Ammon's horn (tissue), 1 donor: ENCODE results near the gene S100A14.

ENCODE experiments used
- DNase-seq: peaks from one replicate; pipeline ENCODE4 v3.0.0-alpha.2; 2016; ENCODE audit warnings: low spot score

The S100A14 gene

GRCh38 chr1:153638261-153638660, 22.1 kb upstream of the S100A14 start:
- DNase-seq, result no peak

DNA sequence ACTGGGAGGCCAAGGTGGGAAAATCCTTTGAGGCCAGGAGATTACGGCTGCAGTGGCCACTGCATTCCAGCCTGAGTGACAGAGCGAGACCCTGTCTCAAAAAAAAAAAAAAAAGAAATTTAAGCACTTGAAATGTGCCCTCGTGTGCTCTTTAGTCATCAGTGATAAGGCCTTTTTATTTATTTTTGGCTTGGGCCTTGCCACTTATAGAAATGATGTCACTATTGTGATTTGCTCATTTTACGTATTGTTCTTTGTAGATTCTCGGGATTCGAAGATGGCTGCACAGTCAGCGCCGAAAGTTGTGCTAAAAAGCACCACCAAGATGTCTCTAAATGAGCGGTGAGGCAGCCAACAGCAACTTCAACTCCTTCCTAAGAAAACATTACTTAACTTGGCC, 20.2 kb upstream of the S100A14 start:
- DNase-seq, result no peak

- DNase-seq, result no peak
These were observed 19.7 kb upstream of the S100A14 start for GRCh38 chr1:153635872-153636271.

DNA sequence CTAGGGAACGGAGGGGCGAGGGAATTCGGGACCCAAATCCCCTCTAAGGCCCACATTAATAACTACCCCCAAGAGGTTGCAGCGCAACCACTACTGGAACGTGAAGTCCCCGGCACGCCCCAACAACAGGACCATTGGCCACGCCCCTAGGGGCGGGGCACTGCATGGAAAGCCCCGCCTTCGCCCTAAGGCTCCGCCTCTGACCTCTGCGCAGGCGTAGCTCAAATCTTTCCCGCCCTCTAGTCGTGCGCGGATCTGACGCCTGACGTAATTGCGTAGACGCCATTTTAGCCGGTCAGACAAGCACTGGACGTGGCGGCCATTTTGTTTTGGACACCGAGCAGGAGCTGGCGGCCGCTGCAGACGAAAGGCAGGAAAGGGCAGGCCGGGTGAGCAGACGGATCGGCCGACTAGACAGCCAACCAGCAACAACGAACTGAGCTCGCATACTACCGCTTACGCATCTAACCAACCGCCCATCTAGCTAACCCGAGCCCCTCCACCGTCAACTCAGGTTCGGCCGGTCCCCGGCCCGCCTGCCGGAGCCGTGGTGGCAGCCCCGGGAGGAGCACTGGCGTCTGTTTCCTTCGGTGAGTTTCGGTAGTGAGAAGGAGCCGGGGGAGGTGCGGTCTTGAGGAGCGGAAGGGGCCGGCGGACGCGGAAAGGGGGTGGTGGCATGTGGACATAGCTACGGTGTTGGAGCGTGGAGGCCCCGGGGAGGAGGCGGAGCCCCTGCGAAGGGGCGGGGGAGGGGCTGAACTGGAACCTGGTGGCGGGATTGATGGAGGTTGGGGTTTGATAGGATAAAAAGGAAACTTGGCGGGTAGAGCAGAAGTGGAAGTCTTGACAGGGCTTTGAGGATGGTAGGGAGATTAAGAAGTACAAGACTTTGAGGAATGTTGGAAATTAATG, 17.9 kb upstream of the S100A14 start, which contains the start of gene CHTOP:
CHTOP (plus strand) TSS at position 313 of the 912 bp plus-strand sequence. CDS start 2,523 bp downstream, outside the sequence.
- peak; percentile 99 for DNase-seq

- no peak for DNase-seq
These were observed 17.1 kb upstream of the S100A14 start for GRCh38 chr1:153633161-153633753.

DNA sequence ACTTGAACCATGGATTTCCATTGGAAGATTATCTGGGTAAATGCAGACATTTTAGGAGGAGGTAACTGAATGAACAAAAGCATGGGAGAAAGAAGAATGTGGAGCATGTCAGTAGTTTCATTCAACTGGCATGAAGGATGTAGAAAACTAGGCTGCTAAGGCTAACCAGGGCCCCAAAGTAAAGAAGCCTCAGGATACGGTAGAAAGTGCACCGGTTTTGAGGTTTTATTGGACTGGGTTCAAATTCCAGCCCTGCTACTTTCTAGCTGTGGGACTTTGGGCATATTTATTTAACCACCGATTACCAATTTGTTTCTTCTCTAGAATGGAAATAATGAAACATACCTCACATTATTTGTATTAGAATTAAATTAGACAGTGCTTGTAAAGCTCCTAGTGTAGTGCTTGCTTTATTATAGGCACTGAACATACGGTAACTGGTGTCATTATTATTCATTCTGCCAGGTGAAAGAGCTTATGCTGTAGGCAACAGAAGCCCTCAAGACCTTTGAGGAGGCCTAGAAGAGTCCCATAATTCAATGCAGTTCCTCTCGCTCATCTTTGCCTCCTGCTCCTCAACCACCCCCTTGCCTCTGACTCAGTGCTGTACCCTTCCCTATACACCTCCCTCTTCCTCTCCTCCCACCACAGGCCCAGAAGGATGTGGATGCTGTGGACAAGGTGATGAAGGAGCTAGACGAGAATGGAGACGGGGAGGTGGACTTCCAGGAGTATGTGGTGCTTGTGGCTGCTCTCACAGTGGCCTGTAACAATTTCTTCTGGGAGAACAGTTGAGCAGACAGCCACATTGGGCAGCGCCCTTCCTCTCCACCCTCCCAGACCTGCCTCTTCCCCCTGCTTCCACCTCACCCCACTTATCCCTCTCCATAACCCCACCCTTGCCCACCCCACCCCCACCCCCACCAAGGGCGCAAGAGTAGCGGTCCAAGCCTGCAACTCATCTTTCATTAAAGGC, 15.2 kb upstream of the S100A14 start:
- no peak for DNase-seq

- DNase-seq, result no peak
These were observed 14.3 kb upstream of the S100A14 start for GRCh38 chr1:153630384-153630783.

DNA sequence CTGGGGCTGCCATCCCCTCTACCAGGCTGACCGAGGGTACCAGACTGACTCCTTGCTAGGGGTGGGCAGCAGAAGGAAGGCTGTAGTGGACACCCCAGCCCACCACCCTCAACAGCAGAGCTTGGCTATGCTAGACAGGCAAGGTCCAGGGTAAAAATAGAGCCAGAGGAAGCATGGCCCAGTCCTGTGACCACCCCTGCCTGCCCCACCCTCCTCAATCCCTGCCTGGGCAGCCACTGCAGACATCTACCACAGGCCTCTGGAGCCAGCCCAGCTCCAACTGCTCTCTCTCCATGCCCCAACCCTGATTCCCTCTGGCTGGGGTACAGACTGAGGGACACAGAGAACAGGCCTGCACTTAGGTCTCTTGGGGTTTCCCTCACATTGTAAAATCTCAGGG, 13.8 kb upstream of the S100A14 start:
- peak; percentile 65 for DNase-seq

DNA sequence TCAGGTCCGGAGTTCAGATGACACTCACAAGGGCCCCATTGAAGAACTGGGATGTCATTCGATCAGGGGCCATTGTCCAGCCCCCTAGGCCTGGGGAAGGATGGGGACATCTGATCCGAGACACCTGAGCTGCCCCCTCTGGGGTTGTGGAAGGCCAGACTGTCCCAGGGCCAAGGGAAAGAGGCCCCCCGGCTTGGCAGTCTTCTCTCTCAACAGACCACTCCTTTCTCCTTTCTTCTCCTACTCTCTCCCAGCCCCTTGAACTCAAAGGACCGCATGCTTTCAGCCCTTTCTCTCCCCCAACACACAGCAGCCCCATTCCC, 13.2 kb upstream of the S100A14 start:
- DNase-seq, result no peak

DNA sequence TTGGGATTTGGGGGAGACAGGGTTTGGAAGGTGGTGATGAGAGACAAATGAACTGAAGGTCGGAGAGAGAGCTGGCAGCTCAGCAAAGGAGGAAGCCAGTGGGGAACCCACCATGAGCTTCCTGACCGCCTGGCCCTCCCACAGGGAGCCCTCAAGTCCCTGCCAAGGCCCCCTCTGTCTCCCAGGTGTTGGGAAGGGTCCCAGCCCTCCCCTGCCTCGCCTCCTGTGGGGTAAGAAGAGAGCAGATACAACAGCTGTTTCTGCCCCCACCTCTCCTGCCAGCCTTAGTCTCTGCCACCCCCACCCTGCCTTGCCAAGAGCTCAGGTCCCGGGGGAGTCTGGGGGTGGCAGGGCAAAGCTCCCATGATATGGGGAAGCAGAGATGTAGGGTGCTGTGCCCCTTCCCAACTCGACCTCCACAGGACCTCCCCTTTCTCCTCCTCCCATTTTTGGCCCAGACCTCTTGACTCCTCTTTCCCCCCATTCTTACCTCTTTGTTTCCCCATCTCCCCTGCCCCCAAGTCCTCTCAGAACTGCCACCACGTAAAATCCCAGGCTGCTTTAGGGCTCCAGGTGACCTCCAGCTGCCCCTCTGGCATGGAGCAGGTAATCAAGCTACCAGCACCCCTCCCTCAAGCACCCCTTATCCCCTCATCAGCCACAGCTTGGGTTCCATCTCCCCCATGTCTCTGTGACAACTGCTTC, 12.7 kb upstream of the S100A14 start:
- no peak for DNase-seq

DNA sequence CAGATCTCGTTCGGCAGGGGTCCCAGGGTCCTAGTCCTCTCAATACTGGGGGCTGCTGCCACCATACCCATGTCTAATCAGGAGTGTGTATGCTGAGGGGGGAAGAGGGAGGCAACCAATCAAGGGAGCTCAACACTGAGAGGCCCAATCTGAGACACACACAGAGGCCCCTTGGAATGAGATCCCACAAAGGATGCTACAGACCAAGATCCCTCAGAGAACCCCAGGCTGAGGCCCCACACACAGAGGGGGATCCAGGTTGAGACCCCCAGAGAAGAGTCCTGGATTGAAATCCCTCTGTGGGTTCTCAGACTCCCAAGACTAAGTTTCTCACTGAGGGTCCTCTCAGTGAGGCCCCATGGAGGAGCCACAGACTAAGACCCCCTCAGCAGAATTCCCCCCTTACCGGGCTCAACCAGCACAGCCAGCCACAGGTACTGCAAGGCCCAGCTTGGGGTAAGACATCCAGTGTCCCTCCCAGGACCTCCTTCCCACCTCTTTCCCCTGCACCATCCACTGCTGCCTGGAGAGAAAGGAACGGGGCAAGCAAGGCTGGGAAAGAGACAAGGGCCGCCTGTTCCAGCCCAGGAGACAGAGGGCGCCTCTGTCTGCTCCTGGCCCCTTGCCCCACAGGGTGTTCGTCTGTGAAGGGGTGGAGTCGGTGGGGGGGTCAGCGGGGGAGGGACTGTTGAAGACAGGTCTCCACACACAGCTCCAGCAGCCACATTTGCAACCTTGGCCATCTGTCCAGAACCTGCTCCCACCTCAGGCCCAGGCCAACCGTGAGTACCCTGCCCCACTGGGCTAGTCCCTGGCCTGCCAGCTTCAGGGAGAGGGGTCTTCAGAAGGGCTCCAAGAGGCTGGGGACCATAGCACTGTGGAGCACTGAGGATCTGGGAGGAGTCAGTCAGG, 11.8 kb upstream of the S100A14 start, which contains the start of gene S100A1:
S100A1 (plus strand) TSS at position 720 of the 912 bp plus-strand sequence. CDS start 2,088 bp downstream, outside the sequence.
- DNase-seq, result peak; percentile 86

DNA sequence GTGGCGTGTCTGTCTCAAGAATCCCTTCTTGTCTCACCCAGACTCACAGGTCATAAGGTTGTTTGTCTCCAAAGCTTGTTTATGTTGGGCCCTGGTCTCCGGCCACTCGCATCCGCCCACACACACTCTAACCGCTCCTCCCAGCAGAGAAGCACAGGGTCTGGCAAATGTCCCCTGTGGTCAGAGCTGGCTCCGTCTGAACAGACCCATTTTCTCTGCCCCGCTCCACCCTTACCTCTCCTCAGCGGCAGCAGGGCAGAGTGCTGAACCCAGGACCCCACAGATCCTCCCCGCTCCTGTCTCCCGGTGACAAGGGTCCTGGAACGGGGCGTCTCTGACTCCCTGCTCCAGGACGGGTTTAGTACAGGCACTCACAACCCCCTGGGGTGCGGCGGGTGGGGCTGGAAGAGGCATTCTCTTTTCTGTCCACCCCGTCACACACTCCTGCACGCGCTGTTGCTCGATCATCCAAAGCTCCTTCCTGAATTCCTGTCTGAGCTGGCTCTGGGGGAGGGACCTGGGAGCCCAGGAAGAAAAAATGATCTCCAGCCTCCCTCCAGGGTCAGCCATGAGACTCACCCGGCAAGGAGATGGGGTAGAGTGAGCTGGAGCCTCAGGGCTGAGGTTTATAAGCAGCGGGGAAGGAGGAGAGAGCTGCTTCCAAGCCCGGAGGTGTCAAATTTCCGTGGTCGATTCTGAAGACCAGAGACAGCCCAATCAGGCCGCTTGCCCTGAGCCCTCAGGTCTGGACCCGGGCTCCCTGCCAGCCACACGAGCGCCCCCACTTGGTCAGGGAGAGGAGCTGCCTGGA, 11.0 kb upstream of the S100A14 start, which contains the start of gene S100A13:
S100A13 (minus strand) TSS at position 602 of the 811 bp plus-strand sequence. CDS start 1,033 bp downstream, outside the sequence.
- DNase-seq, result peak; percentile 67

DNA sequence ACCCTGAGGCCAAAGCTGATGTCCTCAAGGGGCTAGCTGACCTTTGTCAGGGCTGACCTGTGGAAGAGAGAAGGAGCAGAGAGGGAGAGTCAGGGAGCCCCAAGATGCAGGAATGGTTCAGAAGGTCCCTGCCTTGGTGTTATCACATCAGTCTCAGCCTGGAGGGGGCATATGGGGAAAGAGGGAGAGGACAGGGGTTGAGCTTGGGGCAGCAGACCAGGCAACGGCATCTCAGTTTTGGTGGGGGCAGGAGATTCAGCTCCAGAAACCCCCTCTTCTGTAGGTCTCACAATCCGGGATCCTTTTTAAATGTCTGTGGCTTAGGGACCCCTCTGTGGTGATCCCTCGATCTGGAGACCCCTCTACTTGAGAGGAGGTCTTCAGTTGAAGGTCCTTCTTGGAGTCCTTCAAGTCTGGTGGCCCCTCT, 10.4 kb upstream of the S100A14 start:
- no peak for DNase-seq

DNA sequence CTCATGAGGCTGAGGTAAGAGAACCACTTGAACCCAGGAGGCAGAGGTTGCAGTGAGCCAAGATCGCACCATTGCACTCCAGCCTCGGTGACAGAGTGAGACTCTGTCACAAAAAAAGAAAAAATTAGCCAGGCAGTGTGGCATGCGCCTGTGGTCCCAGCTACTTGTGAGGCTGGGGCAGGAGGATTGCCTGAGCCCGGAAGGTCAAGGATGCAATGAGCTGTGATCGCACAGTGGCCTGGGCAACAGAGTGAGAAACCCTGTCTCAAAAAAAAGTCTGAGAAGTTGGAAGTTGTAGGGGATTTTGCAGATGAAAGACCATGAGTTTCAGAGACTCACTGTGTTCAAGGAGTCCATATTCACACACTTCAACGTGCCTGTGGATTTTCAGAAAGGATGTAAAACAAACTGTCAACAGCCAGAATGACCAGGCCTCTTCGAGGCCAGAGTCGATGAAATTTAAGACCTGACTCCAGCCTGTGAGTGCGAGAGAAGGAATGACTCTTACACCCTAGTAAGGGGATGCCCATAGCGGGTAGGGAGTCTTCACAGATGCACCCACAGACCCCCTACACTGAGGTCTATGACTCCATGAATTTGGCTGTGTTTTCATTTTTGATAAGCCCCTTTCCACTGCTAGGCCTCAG, 9.0 kb upstream of the S100A14 start:
- DNase-seq, result no peak

DNA sequence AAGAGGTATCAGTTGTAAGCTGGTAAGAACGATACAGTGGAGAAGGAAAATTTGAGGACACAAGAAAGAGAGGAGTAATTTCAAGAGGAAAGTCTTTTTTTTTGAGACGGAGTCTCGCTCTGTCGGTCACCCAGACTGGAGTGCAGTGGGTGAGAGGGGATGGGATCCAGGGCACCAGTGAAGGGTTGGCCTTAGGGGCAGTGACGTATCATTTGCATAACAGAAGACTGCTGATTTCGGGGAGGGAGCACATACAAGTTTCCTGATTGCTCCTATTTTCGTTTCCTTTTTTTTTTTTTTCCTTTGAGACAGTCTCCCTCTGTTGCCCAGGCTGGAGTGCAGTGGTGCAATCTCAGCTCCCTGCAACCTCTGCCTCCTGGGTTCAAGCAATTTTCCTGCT, 7.0 kb upstream of the S100A14 start:
- no peak for DNase-seq

GRCh38 chr1:153619171-153619570, 3.0 kb upstream of the S100A14 start:
- DNase-seq, result no peak

GRCh38 chr1:153617663-153618062, 1.5 kb upstream of the S100A14 start:
- no peak for DNase-seq

DNA sequence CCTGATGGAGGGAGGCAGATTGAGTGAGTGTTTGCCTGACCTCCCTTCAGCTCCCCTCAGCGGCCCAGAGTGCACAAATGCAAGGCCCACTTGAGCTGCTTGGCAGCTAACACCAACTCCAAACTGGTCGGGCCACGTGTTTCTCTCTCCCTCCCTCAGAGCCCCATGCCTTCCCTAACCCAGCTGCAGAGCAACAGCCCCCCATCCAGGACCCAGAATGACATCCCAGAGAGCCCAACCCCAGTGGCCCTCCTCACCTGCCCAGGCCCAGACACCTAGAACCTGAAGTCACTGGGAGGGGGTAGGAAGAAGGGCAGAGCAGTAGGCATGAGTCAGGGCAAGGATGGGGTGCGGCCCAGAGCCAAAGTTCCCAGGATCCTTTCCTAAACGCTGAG, 789 bp upstream of the S100A14 start:
- no peak for DNase-seq

DNA sequence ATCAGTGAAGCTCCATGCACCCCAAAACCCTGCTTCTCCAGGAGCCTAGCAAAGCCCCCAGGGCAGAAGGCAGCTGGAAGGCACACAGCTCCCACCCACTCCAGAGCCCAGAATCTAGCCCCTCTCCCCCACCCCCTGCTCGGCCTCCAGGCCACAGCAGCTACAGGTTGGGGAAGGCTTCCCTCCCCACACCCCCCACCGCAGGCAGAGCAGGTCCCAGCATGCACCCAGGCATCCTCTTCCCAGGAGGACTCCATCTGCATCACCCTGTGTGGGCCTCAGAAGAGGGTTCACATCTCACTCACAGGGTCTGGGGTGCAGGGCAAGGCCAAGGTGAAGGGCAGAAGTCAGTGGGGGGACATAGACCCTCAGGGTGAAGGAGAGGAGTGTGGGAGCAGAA, 719 bp downstream of the S100A14 start:
- DNase-seq, result no peak
